ENCODE data around the gene SMCO2. TPM values are rescaled to one million over a fixed set of nuclear protein-coding genes. Genes with fewer than 3 reads are reported as not detected.

SMCO2 gene
- total and polyA plus RNA-seq, 9 of the 15 experiments (the other 6 are each of a cell fraction or from before 2014, with no cell fraction given), result not detected

DNA sequence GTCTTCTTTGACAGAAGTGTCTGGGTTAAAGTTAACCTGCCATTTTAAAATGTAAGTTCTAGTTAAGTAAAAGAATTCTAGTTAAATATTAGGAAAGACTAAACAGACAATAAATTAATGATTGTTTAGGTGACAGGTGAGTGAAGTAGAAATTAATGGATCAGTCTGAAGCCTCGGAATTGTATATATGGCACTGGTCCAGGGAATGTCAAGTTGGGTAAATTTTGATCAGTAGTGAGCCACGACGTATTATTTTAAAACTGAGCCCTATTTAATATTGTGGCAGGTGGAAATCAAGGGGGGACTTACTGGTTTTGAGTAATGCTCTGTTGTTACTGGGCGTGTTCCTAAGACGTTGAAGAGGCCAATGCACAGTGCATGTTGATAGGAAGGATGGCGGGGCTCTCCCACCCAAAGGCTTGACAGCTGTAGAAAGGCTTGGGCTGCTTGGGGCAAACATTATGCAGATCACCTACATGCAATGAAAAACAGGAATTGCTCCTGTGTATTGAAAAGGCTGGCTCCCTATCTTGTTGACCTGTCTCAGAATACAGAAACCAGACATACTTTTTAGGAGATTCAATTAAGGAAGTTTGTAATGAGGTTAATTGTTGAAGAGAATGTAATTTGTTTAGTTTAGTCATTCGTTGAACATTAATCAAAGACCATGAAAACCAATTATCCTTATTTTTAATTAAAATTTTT, 71.6 kb downstream of the SMCO2 start:
- Histone ChIP-seq H4K20me1 (replicated peaks; ENCODE audit: control insufficient read depth, insufficient read depth, low read length) (no peaks in the 10 kb centered on the region), H3K27ac (ENCODE audit: extremely low read depth, low read depth, low read length) (no peak overlapping the region), H3K36me3 (ENCODE audit: control insufficient read depth, insufficient read depth, low read length) (no peaks in the 10 kb centered on the region), H3K9me1 (ENCODE audit: control insufficient read depth, insufficient read depth, low read length) (no peaks in the 10 kb centered on the region), H3K9me3 (replicated peaks; ENCODE audit: control insufficient read depth, insufficient read depth, low read depth, low read length) (no peaks in the 10 kb centered on the region), H3K4me2 (ENCODE audit: insufficient read depth, low read length) (no peak overlapping the region), H3K4me3 (no peak overlapping the region), H3K79me2 (ENCODE audit: control insufficient read depth, insufficient read depth, low read length) (no peaks in the 10 kb centered on the region), H3K4me1 (replicated peaks in 1 of 2; ENCODE audit: control insufficient read depth in 2 of 2, insufficient read depth in 2 of 2, low read length in 2 of 2) (peaks cover 4 to 11% of the 10 kb centered on the region in 2 experiments; a peak in 4 of 5 replicates), H3K27me3 (ENCODE audit: control insufficient read depth in 2 of 2, insufficient read depth in 2 of 2, low read length in 2 of 2) (peaks cover 15 to 17% of the 10 kb centered on the region in 2 experiments; a peak in 4 of 5 replicates), H3K9ac (ENCODE audit: insufficient read depth in 1 of 2, low read depth in 2 of 2, low read length in 2 of 2) (no peak overlapping the region), H2AFZ (ENCODE audit: low read depth, low read length) (no peak overlapping the region)
- in situ Hi-C loops (cut with MboI), result no loop called here
- ChIA-PET POLR2A (no interaction called here), CTCF (ENCODE audit: low intra/inter-chr PET ratio) (no interaction called here)
- no TSS peak for BruUV-seq (replicated peaks)
- intact Hi-C loops (cut with micrococcal nuclease), result no loop called here
- DNase-seq (ENCODE audit: extremely low read depth in 1 of 4, low spot score in 3 of 4), result no peak
- 0% methylated on average over 7 of the region's 7 CpGs for WGBS (ENCODE audit: insufficient coverage, low coverage, missing lambda C conversion rate)
- no peak for FAIRE-seq
- no peak for ATAC-seq
- TF ChIP-seq HIVEP1 (CRISPR knock-in tag; IDR thresholded peaks at IDR 0.05), result no peak
- no peak for TF ChIP-seq RBFOX2 (IDR thresholded peaks at IDR 0.05; ENCODE audit: low read depth, low read length)
- no peak for TF ChIP-seq MAFF (IDR thresholded peaks at IDR 0.05; ENCODE audit: low read length)
- TF ChIP-seq CCNT2 (IDR thresholded peaks at IDR 0.05; ENCODE audit: borderline replicate concordance, extremely low read depth, insufficient read length, low read depth, low read length), result no peak
- TF ChIP-seq RBM14 (IDR thresholded peaks at IDR 0.05; ENCODE audit: borderline replicate concordance, insufficient read depth, low read depth, low read length), result no peak
- no peak for TF ChIP-seq NFXL1 (CRISPR knock-in tag; IDR thresholded peaks at IDR 0.05)
- no peak for TF ChIP-seq SAP30 (IDR thresholded peaks at IDR 0.05; ENCODE audit: borderline replicate concordance, insufficient read depth, low read depth, low read length, poor library complexity, severe bottlenecking)
- no peak for TF ChIP-seq DMBX1 (CRISPR knock-in tag; IDR thresholded peaks at IDR 0.05; ENCODE audit: borderline replicate concordance)
- TF ChIP-seq SUPT5H (IDR thresholded peaks at IDR 0.05), result no peak
- TF ChIP-seq ZNF124 (CRISPR knock-in tag; IDR thresholded peaks at IDR 0.05), result no peak
- TF ChIP-seq, protein P1, sequence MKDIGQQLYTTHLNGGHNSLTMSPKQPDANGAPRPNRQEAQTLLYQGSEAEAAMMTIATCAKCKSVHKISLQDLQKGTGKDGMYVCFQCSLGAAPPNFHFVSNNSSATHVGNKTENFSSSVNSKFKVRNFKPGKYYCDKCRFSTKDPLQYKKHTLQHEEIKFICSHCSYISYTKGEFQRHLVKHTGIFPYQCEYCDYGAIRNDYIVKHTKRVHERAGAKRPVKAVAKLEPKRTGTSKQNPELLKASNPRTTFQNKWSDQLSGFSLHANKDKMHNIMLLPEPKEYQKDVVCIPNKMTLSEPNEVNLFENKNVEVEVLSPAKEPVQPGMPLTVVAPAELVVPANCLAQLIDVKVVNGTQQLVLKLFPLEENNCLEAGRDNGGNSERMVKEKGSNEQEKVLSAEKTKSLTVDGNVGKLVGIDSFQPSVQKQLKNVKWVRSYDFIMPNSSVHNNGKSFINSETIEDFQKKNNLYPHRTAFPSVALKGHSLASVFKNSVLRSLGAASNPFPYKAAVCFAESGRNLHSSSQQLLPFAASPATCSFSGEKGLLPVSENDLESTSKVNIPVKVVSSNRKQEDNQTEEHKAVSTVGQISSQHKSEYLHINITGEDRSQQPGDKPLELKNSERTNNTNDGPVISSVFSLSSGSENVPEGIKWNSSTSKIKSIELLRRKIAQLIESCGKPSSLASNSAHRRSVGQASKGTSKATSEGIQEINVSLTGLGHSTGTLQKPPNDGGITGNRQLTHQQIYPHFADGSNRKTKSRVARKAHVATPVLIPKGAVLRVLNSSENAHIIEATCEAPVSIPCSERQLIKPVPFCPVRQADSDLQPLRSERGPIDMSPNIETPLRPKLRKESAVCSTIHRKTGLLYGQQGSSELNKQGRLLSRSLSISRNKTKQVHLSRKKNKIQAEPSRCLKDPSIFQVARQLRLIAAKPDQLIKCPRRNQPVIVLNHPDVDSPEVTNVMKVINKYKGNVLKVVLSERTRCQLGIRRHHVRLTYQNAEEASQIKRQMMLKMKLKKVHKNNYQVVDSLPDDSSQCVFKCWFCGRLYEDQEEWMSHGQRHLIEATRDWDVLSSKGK (CRISPR knock-in tag; IDR thresholded peaks at IDR 0.05), result no peak
- TF ChIP-seq, protein P2, sequence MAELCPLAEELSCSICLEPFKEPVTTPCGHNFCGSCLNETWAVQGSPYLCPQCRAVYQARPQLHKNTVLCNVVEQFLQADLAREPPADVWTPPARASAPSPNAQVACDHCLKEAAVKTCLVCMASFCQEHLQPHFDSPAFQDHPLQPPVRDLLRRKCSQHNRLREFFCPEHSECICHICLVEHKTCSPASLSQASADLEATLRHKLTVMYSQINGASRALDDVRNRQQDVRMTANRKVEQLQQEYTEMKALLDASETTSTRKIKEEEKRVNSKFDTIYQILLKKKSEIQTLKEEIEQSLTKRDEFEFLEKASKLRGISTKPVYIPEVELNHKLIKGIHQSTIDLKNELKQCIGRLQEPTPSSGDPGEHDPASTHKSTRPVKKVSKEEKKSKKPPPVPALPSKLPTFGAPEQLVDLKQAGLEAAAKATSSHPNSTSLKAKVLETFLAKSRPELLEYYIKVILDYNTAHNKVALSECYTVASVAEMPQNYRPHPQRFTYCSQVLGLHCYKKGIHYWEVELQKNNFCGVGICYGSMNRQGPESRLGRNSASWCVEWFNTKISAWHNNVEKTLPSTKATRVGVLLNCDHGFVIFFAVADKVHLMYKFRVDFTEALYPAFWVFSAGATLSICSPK (IDR thresholded peaks at IDR 0.05; ENCODE audit: borderline replicate concordance), result no peak
- no peak for TF ChIP-seq ZNF57 (CRISPR knock-in tag; IDR thresholded peaks at IDR 0.05)
- TF ChIP-seq, protein P3, sequence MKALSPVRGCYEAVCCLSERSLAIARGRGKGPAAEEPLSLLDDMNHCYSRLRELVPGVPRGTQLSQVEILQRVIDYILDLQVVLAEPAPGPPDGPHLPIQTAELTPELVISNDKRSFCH (CRISPR knock-in tag; IDR thresholded peaks at IDR 0.05), result no peak
- TF ChIP-seq, protein P3 (tag; IDR thresholded peaks at IDR 0.05), result no peak
- TF ChIP-seq HMG20B (CRISPR knock-in tag; IDR thresholded peaks at IDR 0.05), result no peak

Measured in K562 (cell line).